CD4-positive, alpha-beta T cell treated with Interleukin-10 for 1 hour (primary cell): Measurements from ENCODE around the gene PAK4.

Experiments used
- DNase-seq: peaks from one replicate; pipeline ENCODE4 v3.0.0-alpha.2; 2020

PAK4 gene

GRCh38 chr19:39167461-39168257 is 42.1 kb downstream of the PAK4 start:
- no peak for DNase-seq

- DNase-seq = no peak
Observed at GRCh38 chr19:39168258-39169142, 42.9 kb downstream of the PAK4 start.

- no peak for DNase-seq
Observed at GRCh38 chr19:39169143-39169810, 43.7 kb downstream of the PAK4 start.

GRCh38 chr19:39170386-39171231 is 45.0 kb downstream of the PAK4 start:
- DNase-seq = no peak

GRCh38 chr19:39171479-39172465 is 46.2 kb downstream of the PAK4 start:
- no peak for DNase-seq

- DNase-seq = no peak
Observed at GRCh38 chr19:39172700-39173501, 47.3 kb downstream of the PAK4 start.

- DNase-seq = no peak
Observed at GRCh38 chr19:39173502-39173991, 48.0 kb downstream of the PAK4 start.

- no peak for DNase-seq
Observed at GRCh38 chr19:39174142-39174541, 48.6 kb downstream of the PAK4 start.

GRCh38 chr19:39174558-39175544 is 49.3 kb downstream of the PAK4 start:
- no peak for DNase-seq

GRCh38 chr19:39175564-39175963 is 50.0 kb downstream of the PAK4 start:
- no peak for DNase-seq

- no peak for DNase-seq
Observed at GRCh38 chr19:39177110-39177699, 51.6 kb downstream of the PAK4 start.

- no peak for DNase-seq
Observed at GRCh38 chr19:39177736-39178135, 52.1 kb downstream of the PAK4 start.

GRCh38 chr19:39178296-39179006 is 52.9 kb downstream of the PAK4 start:
- no peak for DNase-seq

GRCh38 chr19:39179754-39180153 is 54.2 kb downstream of the PAK4 start:
- DNase-seq = no peak

GRCh38 chr19:39180749-39181148 is 55.2 kb downstream of the PAK4 start:
- DNase-seq = no peak

- no peak for DNase-seq
Observed at GRCh38 chr19:39181500-39182173, 56.1 kb downstream of the PAK4 start.

GRCh38 chr19:39182174-39182505 is 56.6 kb downstream of the PAK4 start:
- no peak for DNase-seq
